Activated naive CD8-positive, alpha-beta T cell treated with anti-CD3 and anti-CD28 coated beads, Interleukin-2, amount 50 U/mL, for 24 hours (primary cell): ENCODE measurements around the gene ZBTB7C.

Experiments
- ATAC-seq: fragments of 150-1000 bp; cut with Tn5 transposase; one replicate; pipeline ENCODE4 v1.10.0; 2021
- DNase-seq: peaks from one replicate; pipeline ENCODE4 v3.0.0; 2021
- H3K27ac Mint-ChIP-seq: one replicate; pipeline ENCODE4 v1.8.0; 2021; ENCODE audit warnings: mild to moderate bottlenecking, mixed read lengths
- H3K27me3 Mint-ChIP-seq: one replicate; pipeline ENCODE4 v1.8.0; 2021; ENCODE audit warnings: mixed read lengths
- H3K36me3 Mint-ChIP-seq: one replicate; pipeline ENCODE4 v1.8.0; 2021; ENCODE audit warnings: low read depth, mixed read lengths
- H3K4me1 Mint-ChIP-seq: one replicate; pipeline ENCODE4 v1.8.0; 2021; ENCODE audit warnings: mixed read lengths
- H3K4me3 Mint-ChIP-seq: one replicate; pipeline ENCODE4 v1.8.0; 2021; ENCODE audit warnings: mild to moderate bottlenecking, moderate library complexity, mixed read lengths
- H3K9me3 Mint-ChIP-seq: one replicate; pipeline ENCODE4 v1.8.0; 2021; ENCODE audit warnings: mixed read lengths

ZBTB7C gene

GRCh38 chr18:48153613-48154481, 255.3 kb downstream of the ZBTB7C start:
- no peak for DNase-seq

GRCh38 chr18:48152549-48152948, 256.6 kb downstream of the ZBTB7C start:
- no peaks in the 10 kb centered on the region for H3K36me3 Mint-ChIP-seq
- H3K4me3 Mint-ChIP-seq: no peak overlapping the region
- H3K9me3 Mint-ChIP-seq: no peaks in the 10 kb centered on the region

More at GRCh38 chr18:48153613-48154481, 255.3 kb downstream of the ZBTB7C start:
- no peaks in the 10 kb centered on the region for H3K4me1 Mint-ChIP-seq
- H3K36me3 Mint-ChIP-seq: no peaks in the 10 kb centered on the region
- H3K27ac Mint-ChIP-seq: no peak overlapping the region
- H3K9me3 Mint-ChIP-seq: no peaks in the 10 kb centered on the region
- peaks cover 6% of the 10 kb centered on the region for H3K27me3 Mint-ChIP-seq
- no peak for ATAC-seq
- H3K4me3 Mint-ChIP-seq: no peak overlapping the region

GRCh38 chr18:48151421-48152065, 257.6 kb downstream of the ZBTB7C start:
- H3K36me3 Mint-ChIP-seq: no peaks in the 10 kb centered on the region
- ATAC-seq: no peak
- no peak for DNase-seq
- H3K4me3 Mint-ChIP-seq: no peak overlapping the region
- H3K4me1 Mint-ChIP-seq: no peaks in the 10 kb centered on the region
- no peak overlapping the region for H3K27ac Mint-ChIP-seq
- no peaks in the 10 kb centered on the region for H3K9me3 Mint-ChIP-seq
- H3K27me3 Mint-ChIP-seq: peaks cover 4% of the 10 kb centered on the region

More at GRCh38 chr18:48152549-48152948, 256.6 kb downstream of the ZBTB7C start:
- H3K27me3 Mint-ChIP-seq: peaks cover 6% of the 10 kb centered on the region
- ATAC-seq (no peak), DNase-seq (no peak)
- H3K4me1 Mint-ChIP-seq: no peaks in the 10 kb centered on the region
- H3K27ac Mint-ChIP-seq: no peak overlapping the region

GRCh38 chr18:48149020-48149685, 260.0 kb downstream of the ZBTB7C start:
- H3K4me3 Mint-ChIP-seq: no peak overlapping the region
- no peak overlapping the region for H3K27ac Mint-ChIP-seq
- no peaks in the 10 kb centered on the region for H3K4me1 Mint-ChIP-seq
- H3K27me3 Mint-ChIP-seq: peaks cover 3% of the 10 kb centered on the region
- H3K36me3 Mint-ChIP-seq: no peaks in the 10 kb centered on the region
- no peaks in the 10 kb centered on the region for H3K9me3 Mint-ChIP-seq
- DNase-seq (no peak), ATAC-seq (no peak)

- Mint-ChIP-seq H3K9me3 (no peaks in the 10 kb centered on the region), H3K27ac (no peak overlapping the region), H3K4me1 (peaks cover under 1% of the 10 kb centered on the region), H3K36me3 (no peaks in the 10 kb centered on the region), H3K27me3 (peaks cover 25% of the 10 kb centered on the region), H3K4me3 (no peak overlapping the region)
- ATAC-seq (no peak), DNase-seq (no peak)
Observed at GRCh38 chr18:48142994-48143393, 266.2 kb downstream of the ZBTB7C start.

GRCh38 chr18:48142353-48142752, 266.8 kb downstream of the ZBTB7C start:
- H3K9me3 Mint-ChIP-seq: no peaks in the 10 kb centered on the region
- no peak overlapping the region for H3K27ac Mint-ChIP-seq
- ATAC-seq (no peak), DNase-seq (no peak)
- no peaks in the 10 kb centered on the region for H3K36me3 Mint-ChIP-seq
- peaks cover 6% of the 10 kb centered on the region for H3K4me1 Mint-ChIP-seq
- H3K4me3 Mint-ChIP-seq: no peak overlapping the region
- peaks cover 32% of the 10 kb centered on the region for H3K27me3 Mint-ChIP-seq

- no peak overlapping the region for H3K27ac Mint-ChIP-seq
- H3K9me3 Mint-ChIP-seq: no peaks in the 10 kb centered on the region
- peaks cover 10% of the 10 kb centered on the region for H3K4me1 Mint-ChIP-seq
- H3K4me3 Mint-ChIP-seq: no peak overlapping the region
- H3K27me3 Mint-ChIP-seq: peaks cover 40% of the 10 kb centered on the region
- no peaks in the 10 kb centered on the region for H3K36me3 Mint-ChIP-seq
- DNase-seq (no peak), ATAC-seq (no peak)
Observed at GRCh38 chr18:48140731-48141130, 268.5 kb downstream of the ZBTB7C start.

GRCh38 chr18:48139431-48140347, 269.5 kb downstream of the ZBTB7C start:
- no peak for ATAC-seq
- H3K9me3 Mint-ChIP-seq: no peaks in the 10 kb centered on the region
- H3K27ac Mint-ChIP-seq: no peak overlapping the region
- peaks cover 10% of the 10 kb centered on the region for H3K4me1 Mint-ChIP-seq
- DNase-seq: no peak
- peaks cover 51% of the 10 kb centered on the region for H3K27me3 Mint-ChIP-seq
- H3K36me3 Mint-ChIP-seq: no peaks in the 10 kb centered on the region
- no peak overlapping the region for H3K4me3 Mint-ChIP-seq

GRCh38 chr18:48138660-48139430, 270.3 kb downstream of the ZBTB7C start:
- Mint-ChIP-seq H3K36me3 (no peaks in the 10 kb centered on the region), H3K4me1 (peaks cover 10% of the 10 kb centered on the region), H3K27ac (no peak overlapping the region), H3K4me3 (no peak overlapping the region), H3K9me3 (no peaks in the 10 kb centered on the region), H3K27me3 (peaks cover 52% of the 10 kb centered on the region)
- DNase-seq: no peak
- ATAC-seq: no peak

- Mint-ChIP-seq H3K27me3 (peaks cover 52% of the 10 kb centered on the region), H3K27ac (no peak overlapping the region), H3K4me3 (no peak overlapping the region), H3K4me1 (peaks cover 10% of the 10 kb centered on the region), H3K36me3 (no peaks in the 10 kb centered on the region), H3K9me3 (no peaks in the 10 kb centered on the region)
- no peak for ATAC-seq
- no peak for DNase-seq
Observed at GRCh38 chr18:48138210-48138609, 271.0 kb downstream of the ZBTB7C start.

- Mint-ChIP-seq H3K4me1 (peaks cover 10% of the 10 kb centered on the region), H3K4me3 (peak overlapping the region; percentile 52), H3K27me3 (peaks cover 54% of the 10 kb centered on the region), H3K9me3 (no peaks in the 10 kb centered on the region), H3K36me3 (no peaks in the 10 kb centered on the region), H3K27ac (no peak overlapping the region)
- ATAC-seq: peak; percentile 18
- no peak for DNase-seq
Observed at GRCh38 chr18:48137374-48138081, 271.7 kb downstream of the ZBTB7C start.

GRCh38 chr18:48136827-48137373, 272.3 kb downstream of the ZBTB7C start:
- Mint-ChIP-seq H3K4me1 (peaks cover 10% of the 10 kb centered on the region), H3K4me3 (peak overlapping the region; percentile 52), H3K27me3 (peaks cover 54% of the 10 kb centered on the region), H3K36me3 (no peaks in the 10 kb centered on the region), H3K27ac (no peak overlapping the region), H3K9me3 (no peaks in the 10 kb centered on the region)
- DNase-seq (no peak), ATAC-seq (no peak)
